ENCODE results near the gene ADK.

Gene ADK

GRCh38 chr10:74743401-74743800 lies 592.4 kb downstream of the ADK start:
- ChIA-PET POLR2A (no interaction called here), CTCF (no interaction called here)
- no peak for DNase-seq (ENCODE audit: low read depth, low spot score)
- H3K4me3 ChIP-seq (ENCODE audit: low read depth, low read length), result no peak overlapping the region
- no peak for TF ChIP-seq CTCF (IDR thresholded peaks at IDR 0.05; ENCODE audit: insufficient read depth, low read length, missing control alignments)

- TF ChIP-seq CTCF (IDR thresholded peaks at IDR 0.05; ENCODE audit: insufficient read depth, low read length, missing control alignments), result no peak
- ChIA-PET CTCF (interaction anchor here (0.8 kb wide), 1 partner anchor 14 kb away, joined by 3 read pairs; no protein-coding TSS in a partner anchor), POLR2A (no interaction called here)
- DNase-seq (ENCODE audit: low read depth, low spot score), result no peak
- H3K4me3 ChIP-seq (ENCODE audit: low read depth, low read length), result no peak overlapping the region
Observed at GRCh38 chr10:74745449-74745848, 594.4 kb downstream of the ADK start.

- CTCF ChIA-PET, result interaction anchor here (1.3 kb wide), 1 partner anchor 10 kb away, joined by 3 read pairs; no protein-coding TSS in a partner anchor
- DNase-seq (ENCODE audit: low read depth, low spot score), result no peak
- TF ChIP-seq CTCF (IDR thresholded peaks at IDR 0.05; ENCODE audit: insufficient read depth, low read length, missing control alignments), result no peak
- POLR2A ChIA-PET, result no interaction called here
- no peak overlapping the region for H3K4me3 ChIP-seq (ENCODE audit: low read depth, low read length)
Observed at GRCh38 chr10:74746813-74747212, 595.8 kb downstream of the ADK start.

- no peak overlapping the region for H3K4me3 ChIP-seq (ENCODE audit: low read depth, low read length)
- POLR2A ChIA-PET, result no interaction called here
- TF ChIP-seq CTCF (IDR thresholded peaks at IDR 0.05; ENCODE audit: insufficient read depth, low read length, missing control alignments), result no peak
- no peak for DNase-seq (ENCODE audit: low read depth, low spot score)
- CTCF ChIA-PET, result interaction anchor here (0.6 kb wide), 1 partner anchor 395 kb away, joined by 3 read pairs; no protein-coding TSS in a partner anchor
Observed at GRCh38 chr10:74748468-74749031, 597.5 kb downstream of the ADK start.

GRCh38 chr10:74750848-74751274 lies 599.8 kb downstream of the ADK start:
- no peak for DNase-seq (ENCODE audit: low read depth, low spot score)
- CTCF ChIA-PET, result no interaction called here
- TF ChIP-seq CTCF (IDR thresholded peaks at IDR 0.05; ENCODE audit: insufficient read depth, low read length, missing control alignments), result no peak
- H3K4me3 ChIP-seq (ENCODE audit: low read depth, low read length), result no peak overlapping the region
- POLR2A ChIA-PET, result no interaction called here

GRCh38 chr10:74752371-74753040 lies 601.5 kb downstream of the ADK start:
- no peak overlapping the region for H3K4me3 ChIP-seq (ENCODE audit: low read depth, low read length)
- ChIA-PET POLR2A (no interaction called here), CTCF (interaction anchor here (0.9 kb wide), 1 partner anchor 12 kb away, joined by 3 read pairs; no protein-coding TSS in a partner anchor)
- no peak for DNase-seq (ENCODE audit: low read depth, low spot score)
- TF ChIP-seq CTCF (IDR thresholded peaks at IDR 0.05; ENCODE audit: insufficient read depth, low read length, missing control alignments), result no peak
